Kidney tubule cell (primary cell): Measurements from ENCODE around the gene EPN1.
"Not testable (repeated sequence)": the region's sequence is repeated elsewhere in the genome, so short reads cannot be mapped to it uniquely, and the experiment has no call there.

Experiments used
- DNase-seq: peaks from one replicate; pipeline ENCODE4 v3.0.0-alpha.2; 2018; ENCODE audit warnings: low spot score

Gene EPN1

DNA sequence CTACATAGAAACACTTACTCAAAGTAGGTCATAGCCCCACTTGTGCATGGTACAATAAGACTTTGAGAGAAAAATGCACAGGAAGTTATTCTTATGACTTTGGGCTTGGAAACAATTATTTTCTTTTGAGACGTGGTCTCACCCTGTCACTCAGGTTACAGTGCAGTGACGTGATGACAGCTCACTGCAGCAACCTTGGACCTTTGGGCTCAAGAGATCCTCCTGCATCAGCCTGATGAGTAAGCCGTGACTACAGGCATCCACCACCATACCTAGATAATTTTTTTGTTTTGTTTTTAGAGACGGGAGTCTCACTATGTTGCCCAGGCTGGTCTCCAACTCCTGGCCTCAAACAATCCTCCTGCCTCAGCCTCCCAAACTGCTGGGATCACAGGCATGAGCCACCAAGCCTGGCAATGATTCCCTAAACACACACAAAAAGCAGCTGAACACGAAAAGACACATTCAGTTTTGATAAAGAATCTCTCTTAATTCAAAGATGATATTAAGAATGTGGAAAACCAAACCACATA lies 45.3 kb downstream of the EPN1 start:
- no peak for DNase-seq

DNA sequence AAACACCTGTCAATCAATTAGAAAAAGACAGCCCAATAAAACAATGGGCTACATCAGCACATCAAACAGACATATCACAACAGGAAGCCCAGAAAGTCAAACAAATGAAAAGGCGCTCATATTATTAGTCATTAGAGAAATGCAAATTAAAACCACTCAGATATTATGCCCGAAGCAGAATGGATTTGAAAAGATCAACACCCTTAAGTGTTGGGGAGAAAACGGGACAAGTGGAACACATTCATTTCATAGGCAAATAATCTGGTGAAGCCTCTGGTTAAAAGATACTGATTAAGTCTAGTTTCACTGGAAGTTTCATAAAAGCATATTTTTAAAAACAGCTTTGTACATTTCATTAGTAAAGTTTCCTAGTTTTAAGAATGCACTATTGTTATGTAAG lies 45.8 kb downstream of the EPN1 start:
- DNase-seq: no peak

DNA sequence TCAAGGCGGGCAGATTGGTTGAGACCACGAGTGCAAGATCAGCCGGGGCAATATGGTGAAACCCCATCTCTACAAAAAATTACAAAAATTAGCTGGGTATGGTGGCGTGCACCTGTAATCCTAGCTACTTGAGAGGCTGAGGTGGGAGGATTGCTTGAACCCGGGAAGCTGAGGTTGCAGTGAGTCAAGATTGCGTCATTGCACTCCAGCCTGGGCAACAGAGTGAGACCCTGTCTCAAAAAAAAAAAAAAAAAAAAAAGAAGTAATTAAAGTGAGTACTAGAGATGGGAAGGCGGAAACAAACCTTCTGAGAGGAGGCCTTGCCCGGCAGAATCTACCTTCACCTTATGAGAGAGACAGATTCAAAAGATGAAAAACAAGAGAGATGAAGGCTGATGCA lies 48.5 kb downstream of the EPN1 start:
- DNase-seq: no peak

DNA sequence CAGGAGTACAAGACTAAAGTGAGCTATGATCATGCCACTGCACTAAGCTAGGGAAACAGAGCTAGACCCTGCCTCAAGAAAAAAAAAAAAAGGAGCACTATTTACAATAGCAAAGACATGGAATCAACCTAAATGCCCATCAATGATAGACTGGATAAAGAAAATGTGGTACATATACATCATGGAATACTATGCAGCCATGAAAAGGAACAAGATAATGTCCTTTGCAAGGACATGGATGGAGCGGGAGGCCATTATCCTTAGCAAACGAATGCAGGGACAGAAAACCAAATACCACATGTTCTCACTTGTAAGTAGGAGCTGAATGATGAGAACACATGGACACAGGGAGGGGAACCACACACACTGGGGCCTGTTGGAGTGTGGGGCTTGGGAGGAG lies 55.4 kb downstream of the EPN1 start:
- not testable (repeated sequence) for DNase-seq

DNA sequence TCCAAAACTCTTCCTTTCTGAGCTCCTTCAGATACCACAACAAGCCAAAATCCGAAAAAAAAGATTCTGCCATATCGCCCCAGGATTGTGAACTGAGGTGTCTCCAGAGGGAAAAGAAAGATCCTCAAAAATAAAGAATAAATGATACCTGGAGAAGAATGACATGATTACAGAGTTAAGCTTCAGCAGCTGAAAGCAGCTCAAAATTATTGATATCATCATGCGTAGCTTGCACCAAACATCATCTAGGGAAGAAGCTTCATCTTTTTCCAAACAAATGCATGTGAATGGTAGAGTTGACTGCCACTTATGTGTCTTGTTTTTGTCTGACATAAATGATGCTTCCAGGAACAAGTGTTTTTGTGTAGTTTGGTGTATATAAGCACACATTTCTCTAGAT lies 63.3 kb downstream of the EPN1 start, which contains the start of gene NLRP9:
Gene NLRP9, minus strand, starts transcription at position 101 of the 400 bp plus-strand sequence. Its CDS starts 28 bp downstream, at position 73.
- no peak for DNase-seq

DNA sequence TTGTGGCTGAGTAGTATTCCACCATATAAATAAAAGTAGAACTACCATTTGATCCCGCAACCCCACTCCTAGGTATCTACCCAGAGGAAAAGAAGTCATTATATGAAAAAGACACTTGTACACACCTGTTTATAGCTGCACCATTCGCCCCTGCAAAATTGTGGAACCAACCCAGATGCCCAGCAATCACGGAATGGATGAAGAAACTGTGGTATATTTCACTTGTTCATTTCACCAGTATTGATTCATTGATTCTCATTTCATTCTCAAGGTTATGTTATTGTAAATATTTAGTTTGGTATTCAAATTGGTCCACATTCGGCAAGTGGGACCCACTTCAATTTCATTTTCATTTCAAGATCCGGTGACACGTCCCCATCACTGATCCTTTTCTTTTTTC lies 75.7 kb downstream of the EPN1 start:
- DNase-seq: no peak

DNA sequence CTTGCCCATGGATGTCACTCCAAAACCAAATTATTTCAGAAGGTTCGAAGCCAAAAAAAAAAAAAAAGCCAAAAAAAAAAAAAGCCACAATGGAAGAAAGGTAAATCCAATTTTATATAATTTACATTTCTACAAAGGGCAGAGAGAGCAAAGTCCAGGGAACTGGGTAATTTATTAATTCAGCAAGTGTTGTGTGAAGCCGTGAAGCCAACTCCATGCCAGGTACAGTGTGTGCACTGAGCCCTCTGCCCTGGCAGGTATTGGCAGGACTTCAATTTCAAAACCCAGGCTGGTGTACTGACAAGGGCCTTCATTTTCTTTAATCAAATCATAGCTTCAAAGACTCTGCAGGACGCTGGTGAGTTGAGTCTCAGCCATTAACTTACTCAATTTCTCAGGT lies 78.4 kb downstream of the EPN1 start:
- DNase-seq: no peak

DNA sequence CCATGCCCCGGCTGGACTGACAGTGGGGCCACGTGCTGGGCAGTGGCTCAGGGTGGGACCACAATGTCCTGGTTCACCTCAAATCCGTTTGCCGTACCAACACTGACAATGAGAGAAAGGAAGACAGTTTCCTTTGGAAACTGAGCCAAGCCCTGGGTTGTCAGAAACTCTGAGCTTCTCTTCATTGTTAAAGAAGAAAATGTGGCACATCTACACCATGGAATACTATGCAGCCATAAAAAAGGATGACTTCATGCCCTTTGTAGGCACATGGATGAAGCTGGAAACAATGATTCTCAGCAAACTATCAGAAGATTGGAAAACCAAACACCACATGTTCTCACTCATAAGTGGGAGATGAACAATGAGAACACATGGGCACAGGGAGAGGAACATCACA lies 81.8 kb downstream of the EPN1 start:
- not testable (repeated sequence) for DNase-seq

DNA sequence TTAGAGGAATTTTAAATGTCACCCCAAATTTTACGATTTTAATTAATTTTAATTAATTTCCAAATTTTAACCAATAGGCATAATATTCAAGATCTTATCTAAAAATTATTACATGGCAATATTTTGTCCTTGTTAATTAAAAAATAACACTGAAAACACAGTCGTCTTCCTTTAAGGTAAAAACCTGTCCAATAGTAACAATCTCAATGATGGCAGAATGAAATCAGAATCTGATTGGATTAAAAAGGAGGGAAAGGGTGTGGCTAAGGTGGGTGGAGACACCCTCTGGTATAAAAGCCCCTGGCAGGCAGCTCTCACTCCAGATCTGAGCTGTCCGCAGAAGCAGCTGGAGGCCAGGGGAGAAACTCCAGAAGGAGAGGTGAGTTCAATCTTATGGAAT lies 83.8 kb downstream of the EPN1 start, which contains the start of gene RFPL4A:
Gene RFPL4A, plus strand, starts transcription at position 301 of the 400 bp plus-strand sequence. CDS start 2,704 bp downstream, outside the sequence.
- not testable (repeated sequence) for DNase-seq
